Retina (tissue), 1 donor: ENCODE measurements around the gene TCF20.

Experiments used
- DNase-seq: peaks from one replicate; pipeline ENCODE4 v3.0.0-alpha.2; 2016

Gene TCF20

DNA sequence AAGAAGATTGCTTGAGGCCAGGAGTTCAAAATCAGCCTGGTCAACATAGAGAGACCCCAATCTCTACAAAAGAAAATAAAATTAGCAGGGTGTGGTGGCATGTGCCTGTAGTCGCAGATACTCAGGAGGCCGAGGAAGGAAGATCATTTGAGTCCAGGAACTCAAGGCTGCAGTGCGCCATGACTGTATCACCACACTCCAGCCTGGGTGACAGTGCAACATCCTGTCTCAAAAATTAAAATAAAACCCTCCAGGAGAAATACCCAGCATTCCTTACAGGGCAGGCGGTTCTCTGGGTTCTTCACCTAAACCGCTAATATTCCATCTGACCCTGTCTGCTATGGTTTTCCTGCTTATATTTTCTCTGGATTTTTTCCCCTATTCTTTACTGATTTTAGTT lies 13.5 kb downstream of the TCF20 start:
- DNase-seq: no peak

DNA sequence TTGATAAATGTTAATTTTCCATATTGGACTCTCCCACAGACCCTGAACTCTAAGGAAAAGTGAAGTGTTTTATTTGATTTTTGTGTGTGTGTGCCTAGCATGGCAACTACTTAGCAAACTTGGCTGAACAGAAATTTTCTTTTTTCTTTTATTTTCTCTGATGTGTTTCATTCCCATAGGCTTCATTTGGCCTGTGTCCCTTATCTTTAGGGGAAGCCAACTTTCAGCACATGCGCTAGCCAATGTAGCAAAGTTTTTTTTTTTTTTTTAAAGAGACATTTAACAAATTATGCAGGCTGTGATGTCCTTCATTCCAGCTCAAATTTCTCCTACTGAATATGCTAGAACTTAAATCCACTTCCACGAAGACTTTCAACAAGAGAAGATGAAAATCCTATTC lies 14.2 kb downstream of the TCF20 start:
- DNase-seq: no peak

DNA sequence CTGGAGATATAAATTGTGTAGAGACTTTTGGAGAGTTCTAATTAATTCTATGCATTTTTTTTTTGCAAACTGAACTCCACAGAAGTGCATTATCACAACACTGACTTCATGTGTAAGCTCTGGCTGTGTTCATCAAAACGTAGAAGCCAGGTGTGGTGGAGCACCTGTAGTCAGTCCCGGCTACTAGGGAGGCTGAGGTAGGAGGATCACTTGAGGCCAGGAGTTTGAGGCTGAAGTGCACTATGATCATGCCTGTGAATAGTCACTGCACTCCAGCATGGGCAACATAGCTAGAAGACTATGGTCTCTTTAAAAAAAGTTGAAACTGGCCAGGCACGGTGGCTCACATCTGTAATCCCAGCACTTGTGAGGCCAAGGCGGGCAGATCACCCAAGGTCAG lies 20.6 kb downstream of the TCF20 start:
- DNase-seq: no peak

DNA sequence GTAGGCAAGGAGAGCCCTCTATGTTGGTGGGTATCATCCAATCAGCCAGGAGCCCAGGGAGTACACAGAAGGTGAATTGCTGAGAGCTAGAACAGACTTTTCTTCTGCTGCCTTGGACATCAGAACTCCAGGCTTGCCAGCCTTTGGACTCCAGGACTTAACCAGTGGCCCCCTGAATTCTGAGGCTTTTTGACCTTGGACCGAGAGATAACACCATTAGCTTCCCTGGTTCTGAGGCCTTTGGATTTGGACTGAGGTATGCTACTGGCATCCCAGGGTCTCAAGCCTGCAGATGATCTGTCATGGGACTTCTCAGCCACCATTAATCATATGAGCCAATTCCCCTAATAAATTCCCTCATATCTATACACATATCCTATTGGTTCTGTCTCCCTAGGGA lies 21.5 kb downstream of the TCF20 start:
- DNase-seq: no peak

DNA sequence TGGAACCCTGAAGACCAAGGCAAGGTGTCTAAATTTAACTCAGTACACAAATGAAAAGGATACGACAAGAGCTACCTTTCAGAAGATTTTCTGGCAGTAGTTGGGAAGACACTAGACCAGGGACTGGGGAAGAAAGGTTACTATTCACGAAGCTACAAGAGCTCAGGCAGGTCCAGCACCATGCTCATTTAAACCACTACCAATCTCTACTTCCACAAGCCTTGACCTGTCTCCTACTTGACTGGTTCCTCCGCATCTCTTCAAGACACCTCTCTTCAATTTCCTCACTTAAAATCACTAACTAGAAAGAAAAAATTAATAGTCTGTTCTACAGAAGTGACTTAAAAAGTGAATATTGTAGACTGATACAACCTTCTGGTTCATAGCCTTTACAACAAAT lies 22.9 kb downstream of the TCF20 start:
- no peak for DNase-seq

DNA sequence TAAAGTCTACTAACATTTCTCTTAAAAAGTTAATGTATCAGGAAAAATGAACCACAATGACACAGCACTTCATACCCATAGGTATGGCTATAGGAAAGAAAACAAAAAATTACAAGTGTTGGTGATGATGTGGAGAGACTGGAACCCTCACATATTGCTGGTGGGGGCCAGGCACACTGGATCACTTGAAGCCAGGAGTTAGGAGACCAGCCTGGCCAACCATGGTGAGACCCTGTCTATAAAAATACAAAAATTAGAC lies 26.7 kb downstream of the TCF20 start:
- DNase-seq: no peak

DNA sequence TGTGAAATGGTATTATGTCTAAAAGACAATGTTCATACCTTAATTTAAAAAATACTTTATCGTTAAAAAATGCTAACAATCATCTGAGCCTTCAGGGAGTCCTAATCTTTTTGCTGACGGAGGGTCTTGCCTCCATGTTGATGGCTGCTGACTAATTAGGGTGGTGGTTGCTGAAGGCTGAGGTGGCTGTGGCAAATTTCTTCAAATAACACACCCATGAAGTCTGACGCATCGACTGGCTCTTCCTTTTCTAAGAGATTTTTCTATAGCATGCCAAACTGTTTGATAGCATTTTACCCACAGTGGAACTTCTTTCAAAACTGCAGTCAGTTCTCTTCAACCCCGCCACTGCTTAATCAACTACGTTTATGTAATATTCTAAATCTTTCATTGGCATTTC lies 33.6 kb downstream of the TCF20 start:
- no peak for DNase-seq

DNA sequence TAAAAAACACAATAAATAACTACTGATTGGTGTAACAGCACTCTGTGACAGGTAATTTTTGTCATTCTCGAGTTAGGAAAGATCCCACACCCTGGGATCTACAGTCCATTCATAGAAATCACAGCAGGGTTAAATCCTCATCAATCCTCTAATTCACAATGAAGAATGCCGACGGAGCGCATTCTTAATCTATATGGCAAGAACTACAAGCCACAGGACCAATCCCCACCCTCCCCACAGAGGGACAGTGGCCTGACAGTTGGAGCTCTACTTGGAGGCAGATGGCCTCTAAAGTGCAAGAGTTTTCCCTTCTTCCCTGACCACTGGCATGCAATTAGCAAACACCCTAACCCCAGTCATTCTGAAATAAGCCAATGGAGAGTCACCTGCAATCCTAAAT lies 34.2 kb downstream of the TCF20 start:
- DNase-seq: no peak

DNA sequence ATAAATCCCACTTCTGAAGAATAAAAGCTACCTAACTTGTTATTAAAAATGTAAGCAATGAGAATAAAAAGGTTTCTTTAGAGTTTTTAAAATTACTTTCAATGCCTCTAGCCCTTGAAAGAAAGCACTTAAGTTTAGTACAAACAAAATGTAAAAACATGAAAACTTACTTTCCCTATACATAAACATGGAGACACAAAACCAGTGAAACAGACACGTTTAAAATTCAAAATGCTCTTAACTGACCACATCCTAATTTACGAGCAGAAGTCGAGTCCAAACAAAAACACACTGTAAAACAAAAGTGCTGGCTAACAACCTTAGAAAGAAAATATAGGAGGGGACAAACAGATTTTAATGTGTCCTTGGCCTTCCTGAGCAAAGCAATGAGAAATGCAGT lies 36.6 kb downstream of the TCF20 start:
- DNase-seq: no peak

DNA sequence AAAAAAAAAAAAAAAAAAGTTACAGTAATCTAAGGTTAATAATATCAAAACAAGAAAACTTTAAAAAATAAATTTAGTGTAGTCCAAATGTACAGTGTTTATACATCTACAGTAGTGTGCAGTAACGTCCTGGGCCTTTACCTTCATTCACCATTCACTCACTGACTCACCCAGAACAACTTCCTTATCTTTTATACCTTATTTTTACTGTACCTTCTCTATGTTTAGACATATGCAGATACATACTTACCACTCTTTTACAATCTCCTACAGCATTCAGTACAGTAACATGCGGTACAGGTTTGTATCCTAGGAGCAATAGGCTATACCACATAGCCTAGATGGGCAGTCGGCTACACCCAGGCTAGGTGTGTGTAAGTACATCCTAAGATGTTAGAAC lies 38.5 kb downstream of the TCF20 start:
- DNase-seq: no peak

DNA sequence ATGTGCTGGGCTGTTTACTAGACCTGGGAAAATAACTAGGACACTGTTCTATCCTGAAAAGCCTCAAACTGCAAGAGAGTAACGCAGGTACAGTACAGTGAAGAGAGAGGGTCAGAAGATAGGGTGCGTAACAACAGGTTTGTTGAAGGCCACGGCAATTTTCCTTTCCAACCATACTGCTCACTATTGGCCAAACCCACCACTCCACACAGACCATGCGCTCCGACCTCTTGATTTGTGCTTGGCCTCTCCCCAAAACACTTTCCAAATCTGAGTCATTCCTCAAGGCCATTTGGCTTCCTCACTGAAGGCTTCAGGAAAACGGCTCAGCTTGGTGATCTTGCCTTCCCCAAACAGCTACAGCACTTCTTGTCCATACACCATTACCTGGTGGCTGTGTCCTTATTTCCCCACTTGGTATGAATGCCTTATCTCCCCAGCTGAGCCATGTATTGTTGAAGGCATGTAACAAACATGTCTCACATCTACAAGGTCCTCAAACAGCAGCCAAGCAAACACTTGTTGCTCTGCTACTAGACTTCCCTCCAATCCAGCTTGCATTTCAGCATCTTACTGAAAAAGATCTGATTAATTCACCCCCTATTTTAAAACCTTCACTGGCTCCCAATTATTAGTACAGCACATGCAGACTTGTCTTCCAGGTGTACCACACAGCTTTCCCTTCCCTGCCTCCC lies 40.9 kb downstream of the TCF20 start:
- DNase-seq: no peak

DNA sequence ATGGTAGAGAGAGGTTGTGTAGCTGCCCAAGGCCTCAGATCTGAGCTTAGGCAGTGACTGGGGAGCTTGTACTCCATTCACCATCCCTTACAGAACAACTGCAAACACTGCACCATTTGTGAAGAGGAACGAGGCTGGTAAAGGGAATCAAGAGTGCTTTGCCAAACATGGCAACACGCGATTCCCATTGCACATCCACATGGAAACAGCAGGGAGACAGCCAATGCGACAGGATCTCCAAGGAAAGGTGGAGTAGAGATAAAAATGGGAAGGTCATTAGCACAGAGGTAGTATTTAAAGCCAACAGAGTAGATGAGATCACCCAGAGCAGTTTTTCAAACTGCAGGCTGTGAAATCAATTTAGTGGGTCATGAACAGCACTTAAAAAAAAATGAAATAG lies 42.0 kb downstream of the TCF20 start:
- peak; percentile 10 for DNase-seq

DNA sequence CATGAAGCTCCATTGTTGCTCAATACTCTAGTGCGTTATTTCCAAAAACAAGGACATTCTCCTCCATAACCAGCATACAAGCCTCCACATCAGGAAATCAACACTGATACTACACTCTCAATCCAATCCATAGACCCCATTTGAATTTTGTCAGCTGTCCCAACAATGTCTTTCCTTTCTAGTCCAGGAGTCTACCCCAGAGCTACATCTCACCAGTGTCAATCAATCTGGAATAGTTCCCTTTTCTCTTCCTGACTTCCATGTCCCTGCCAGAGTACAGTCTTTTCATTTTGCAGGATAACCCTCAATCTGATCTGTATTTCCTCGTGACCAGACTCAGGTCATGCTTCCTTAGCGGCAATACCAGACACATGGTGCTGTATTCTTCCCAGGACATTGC lies 43.0 kb downstream of the TCF20 start:
- DNase-seq: no peak

DNA sequence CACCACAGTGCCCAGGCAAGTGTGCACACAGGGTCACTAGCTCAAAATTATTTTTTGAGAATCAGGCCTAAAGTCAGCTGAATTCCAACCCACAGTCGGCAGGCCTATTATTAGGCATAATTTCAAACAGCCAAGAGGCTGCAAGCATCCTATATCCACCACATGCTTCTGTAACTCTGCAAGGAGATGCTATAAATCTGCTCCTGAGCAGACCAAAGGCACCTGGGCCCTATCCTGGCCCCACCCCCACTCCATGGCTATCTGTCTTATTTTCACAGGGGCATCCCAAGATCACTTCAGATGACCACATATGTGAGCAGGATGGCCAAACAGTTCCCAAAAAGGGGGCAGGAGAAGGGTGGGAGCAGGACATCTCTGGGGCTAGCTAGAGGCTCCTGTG lies 44.6 kb downstream of the TCF20 start:
- DNase-seq: no peak

DNA sequence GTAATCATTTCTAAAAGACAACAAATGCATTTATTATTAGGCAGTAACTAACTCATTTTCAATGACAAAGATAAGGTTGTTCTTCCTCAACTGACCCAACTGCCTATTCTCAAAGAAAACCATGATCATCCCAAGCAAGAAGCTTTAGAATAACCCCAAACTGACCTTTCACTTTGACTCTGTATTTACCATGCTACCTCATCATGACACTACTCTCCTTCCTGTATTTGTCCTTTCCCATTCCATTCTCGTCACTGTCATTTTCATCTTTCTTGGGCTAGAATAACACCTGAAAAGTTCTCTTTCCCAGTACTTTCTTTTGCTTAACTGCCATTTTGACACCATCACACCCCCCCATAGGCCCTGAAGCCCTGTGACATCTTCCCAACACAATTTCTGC lies 48.3 kb downstream of the TCF20 start:
- DNase-seq: no peak
